VCaP (cell line): Measurements from ENCODE around the gene DYSF.

ENCODE experiments used
- H3K27ac ChIP-seq: fragments of 450-650 bp; 2 replicates; pipeline ENCODE4 v1.5.1; 2017
- CTCF ChIP-seq: fragments of 450-650 bp; conservative IDR thresholded peaks from 2 replicates; pipeline ENCODE4 v1.5.1; 2017; ENCODE audit warnings: mild to moderate bottlenecking, moderate library complexity

The DYSF gene

GRCh38 chr2:71719520-71720282 is 266.3 kb downstream of the DYSF start:
- no peak for TF ChIP-seq CTCF

GRCh38 chr2:71720283-71720560 is 266.9 kb downstream of the DYSF start:
- no peak overlapping the region for H3K27ac ChIP-seq
- TF ChIP-seq CTCF = no peak

More at GRCh38 chr2:71719520-71720282, 266.3 kb downstream of the DYSF start:
- no peak overlapping the region for H3K27ac ChIP-seq

- H3K27ac ChIP-seq = no peak overlapping the region
- no peak for TF ChIP-seq CTCF
These were observed 267.4 kb downstream of the DYSF start for GRCh38 chr2:71720596-71721361.

GRCh38 chr2:71721362-71721665 is 268.0 kb downstream of the DYSF start:
- no peak overlapping the region for H3K27ac ChIP-seq
- no peak for TF ChIP-seq CTCF

GRCh38 chr2:71721669-71722068 is 268.3 kb downstream of the DYSF start:
- no peak for TF ChIP-seq CTCF
- H3K27ac ChIP-seq = no peak overlapping the region

GRCh38 chr2:71722286-71722685 is 268.9 kb downstream of the DYSF start:
- no peak overlapping the region for H3K27ac ChIP-seq
- no peak for TF ChIP-seq CTCF

- H3K27ac ChIP-seq = no peak overlapping the region
- TF ChIP-seq CTCF = no peak
These were observed 271.4 kb downstream of the DYSF start for GRCh38 chr2:71724793-71725192.
